HCT116 (cell line): Measurements from ENCODE around the gene BPTF. TPM values are rescaled to one million over a fixed set of nuclear protein-coding genes. Genes with fewer than 3 reads are reported as not detected.

Source experiments
- ATAC-seq: fragments of 200-7000 bp; cut with Tn5 transposase; 2 replicates; pipeline ENCODE4 v1.9.1; 2020; ENCODE audit warnings: mild to moderate bottlenecking, moderate library complexity
- BruUV-seq: library from RNA; stranded (reverse); fragments of 400-500 nt; replicated peaks from 2 replicates; lab custom pipeline; 2021; lab: Mats Ljungman, UMichigan
- CTCF ChIA-PET: fragments of 300-600 bp; sonication (Branson Sonifier 250); formaldehyde crosslinking; loops from one replicate; lab custom pipeline; 2021; ENCODE audit warnings: antibody characterized with exemption; lab: Charles Lee
- POLR2A ChIA-PET: fragments of 300-600, 350-600 bp; sonication (Branson Sonifier 250); formaldehyde crosslinking; loops from one replicate; lab custom pipeline; 2021; ENCODE audit warnings: antibody characterized with exemption; lab: Charles Lee
- RAD21 ChIA-PET, 2 experiments: fragments of 300-600 bp; sonication (Branson Sonifier 250); formaldehyde crosslinking; loops; one replicate each; lab custom pipeline; 2023; ENCODE audit warnings: low total read pairs in 2 of 2; ENCODE audit not compliant: uncharacterized antibody in 2 of 2, unreplicated experiment in 2 of 2, low non-redundant PET in 1 of 2; lab: Charles Lee
- DNase-seq: peaks from one replicate; pipeline ENCODE4 v3.0.0-alpha.2; 2010; ENCODE audit warnings: low read depth, low spot score
- H2AFZ ChIP-seq: fragments of 200-600 bp; shearing (Covaris generic), sonication (generic); 2 replicates; pipeline ENCODE4 v1.6.1; 2017; ENCODE audit warnings: low read depth, mixed run types, mixed read lengths, antibody characterized with exemption, low read length; ENCODE audit not compliant: poor library complexity, severe bottlenecking
- H3K27ac ChIP-seq: 2 replicates; pipeline ENCODE4 v1.5.1; 2012; ENCODE audit warnings: low read depth, low read length
- H3K27me3 ChIP-seq: fragments of 200-600 bp; sonication (generic); 2 replicates; pipeline ENCODE4 v1.6.1; 2016; ENCODE audit warnings: mixed run types, low read length, mixed read lengths; ENCODE audit not compliant: insufficient read depth
- H3K36me3 ChIP-seq, 2 experiments: fragments of 200-500 bp in 1 of 2; fragments of 200-600 bp in 1 of 2; sonication (Bioruptor generic) in 1 of 2; sonication (generic) in 1 of 2; 2 replicates each; pipeline versions ENCODE4 v1.5.1 to v1.6.1; 2014 to 2016; ENCODE audit warnings: low read length in 2 of 2, inconsistent platforms in 1 of 2, mixed read lengths in 1 of 2, mixed run types in 1 of 2; ENCODE audit not compliant: insufficient read depth in 2 of 2, control insufficient read depth in 1 of 2
- H3K4me1 ChIP-seq, 2 experiments: fragments of 200-600 bp in 1 of 2; sonication (generic) in 1 of 2; 2 replicates each; pipeline versions ENCODE4 v1.5.1 to v1.6.1; 2012 to 2017; ENCODE audit warnings: low read length in 2 of 2, inconsistent platforms in 1 of 2, mild to moderate bottlenecking in 1 of 2, mixed read lengths in 1 of 2, mixed run types in 1 of 2, moderate library complexity in 1 of 2; ENCODE audit not compliant: insufficient read depth in 2 of 2, control insufficient read depth in 1 of 2
- H3K4me2 ChIP-seq: fragments of 200-600 bp; sonication (generic); 2 replicates; pipeline ENCODE4 v1.6.1; 2017; ENCODE audit warnings: mixed run types, low read length, mixed read lengths
- H3K4me3 ChIP-seq, 2 experiments: fragments of 200-600 bp in 1 of 2; sonication (generic) in 1 of 2; replicated peaks in 1 of 2; 2 replicates each; pipeline ENCODE4 v1.5.1; 2011 to 2016; ENCODE audit warnings: low read length in 2 of 2, control low read depth in 1 of 2, low read depth in 1 of 2, mild to moderate bottlenecking in 1 of 2, mixed read lengths in 1 of 2, mixed run types in 1 of 2
- H3K79me2 ChIP-seq: fragments of 200-600 bp; sonication (generic); 2 replicates; pipeline ENCODE4 v1.6.1; 2017; ENCODE audit warnings: mild to moderate bottlenecking, mixed run types, low read length, moderate library complexity, mixed read lengths; ENCODE audit not compliant: insufficient read depth
- H3K9ac ChIP-seq: fragments of 200-600 bp; sonication (generic); 2 replicates; pipeline ENCODE4 v1.6.1; 2016; ENCODE audit warnings: low read length, mixed read lengths
- H3K9me2 ChIP-seq: fragments of 200-600 bp; sonication (generic), shearing (Covaris generic); 2 replicates; pipeline ENCODE4 v1.6.1; 2017; ENCODE audit warnings: mixed run types, mild to moderate bottlenecking, moderate library complexity; ENCODE audit not compliant: insufficient read depth
- H3K9me3 ChIP-seq, 2 experiments: fragments of 200-500 bp in 1 of 2; fragments of 200-600 bp in 1 of 2; sonication (Bioruptor generic) in 1 of 2; sonication (generic) in 1 of 2; 2 replicates each; pipeline ENCODE4 v1.6.1; 2014 to 2017; ENCODE audit warnings: low read length in 2 of 2, mixed read lengths in 2 of 2, inconsistent platforms in 1 of 2, low read depth in 1 of 2, mild to moderate bottlenecking in 1 of 2, mixed run types in 1 of 2, moderate library complexity in 1 of 2; ENCODE audit not compliant: control insufficient read depth in 1 of 2, insufficient read depth in 1 of 2
- H4K20me1 ChIP-seq: fragments of 200-600 bp; sonication (generic), shearing (Covaris generic); 2 replicates; pipeline ENCODE4 v1.6.1; 2017; ENCODE audit warnings: mixed run types, mild to moderate bottlenecking, moderate library complexity; ENCODE audit not compliant: insufficient read depth
- CBX3 ChIP-seq: IDR thresholded peaks from 2 replicates; pipeline ENCODE4 v1.6.1; 2012; ENCODE audit warnings: low read depth
- ELF1 ChIP-seq: IDR thresholded peaks from 2 replicates; pipeline ENCODE4 v1.6.1; 2012; ENCODE audit warnings: low read depth, borderline replicate concordance
- FOSL1 ChIP-seq: IDR thresholded peaks from 2 replicates; pipeline ENCODE4 v1.6.1; 2012; ENCODE audit warnings: low read depth
- JUND ChIP-seq: IDR thresholded peaks from 2 replicates; pipeline ENCODE4 v1.6.1; 2012
- RAD21 ChIP-seq: IDR thresholded peaks from 2 replicates; pipeline ENCODE4 v1.6.1; 2012; ENCODE audit warnings: low read depth, mild to moderate bottlenecking
- SIN3A ChIP-seq: IDR thresholded peaks from 2 replicates; pipeline ENCODE4 v1.6.1; 2012; ENCODE audit warnings: low read depth
- TCF7L2 ChIP-seq: IDR thresholded peaks from 2 replicates; pipeline ENCODE4 v1.7.0; 2011; ENCODE audit warnings: borderline replicate concordance, inconsistent platforms; ENCODE audit not compliant: insufficient read depth, insufficient read length; ENCODE audit errors: extremely low read depth
- ZFX ChIP-seq: fragments of 450-650 bp; IDR thresholded peaks from 2 replicates; pipeline ENCODE4 v1.6.1; 2017
- intact Hi-C: fragments of 100-400 bp; cut with micrococcal nuclease; formaldehyde crosslinking; loops from 2 replicates; pipeline ENCODE4 v1.10.0; 2022
- total RNA-seq: library from RNA; stranded (reverse); gene quantifications from one replicate; pipeline ENCODE4 v1.2.1, GENCODE V29; 2021; ENCODE audit not compliant: unreplicated experiment
- TF ChIP-seq, protein P1 (sequence below): IDR thresholded peaks from 2 replicates; pipeline ENCODE4 v1.6.1; 2012; ENCODE audit warnings: low read depth
- TF ChIP-seq, protein P2 (sequence below): IDR thresholded peaks from 2 replicates; pipeline ENCODE4 v1.6.1; 2012
- TF ChIP-seq, protein P3 (sequence below), 3 experiments: fragments of 200-600 bp in 1 of 3; sonication (generic) in 1 of 3; IDR thresholded peaks in 2 of 3; conservative IDR thresholded peaks in 1 of 3; 2 replicates each; pipeline ENCODE4 v1.5.1; 2012 to 2017; ENCODE audit warnings: low read depth in 2 of 3, low read length in 2 of 3, antibody characterized with exemption in 1 of 3, borderline replicate concordance in 1 of 3, control low read depth in 1 of 3, mild to moderate bottlenecking in 1 of 3, mixed read lengths in 1 of 3, mixed run types in 1 of 3, moderate library complexity in 1 of 3; ENCODE audit not compliant: insufficient read depth in 1 of 3

The BPTF gene
- total RNA-seq, 1 experiment from 2014 or later: 114 TPM

DNA sequence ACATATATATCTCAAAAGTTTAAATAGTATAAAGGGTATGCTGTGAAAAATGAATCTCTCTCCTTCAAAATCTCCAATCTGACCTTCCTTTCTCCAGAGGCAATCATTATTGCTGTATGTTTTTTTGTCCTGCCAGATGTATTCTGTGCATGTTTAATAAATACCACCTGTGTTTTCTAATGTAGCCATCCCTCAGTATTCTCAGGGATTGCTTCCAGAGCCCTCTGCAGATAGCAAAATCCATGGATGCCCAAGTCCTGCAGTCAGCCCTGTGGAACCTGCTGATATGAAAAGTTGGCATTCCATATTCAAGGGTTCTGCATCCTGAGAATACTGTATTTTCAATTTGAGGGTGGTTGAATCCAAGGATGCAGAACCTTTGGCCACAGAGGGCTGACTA lies 42.9 kb downstream of the BPTF start:
- H3K4me1 ChIP-seq: no peaks in the 10 kb centered on the region
- no peak overlapping the region for H2AFZ ChIP-seq
- BruUV-seq: no TSS peak
- no peak overlapping the region for H3K9ac ChIP-seq
- peaks cover 14% of the 10 kb centered on the region; the same call in 1 of the 2 replicates for H4K20me1 ChIP-seq
- peaks cover 80% of the 10 kb centered on the region for H3K79me2 ChIP-seq
- H3K4me3 ChIP-seq: no peak overlapping the region
- ChIA-PET RAD21 (no interaction called here), POLR2A (no interaction called here), CTCF (no interaction called here)
- H3K27me3 ChIP-seq: no peaks in the 10 kb centered on the region
- H3K9me2 ChIP-seq: no peaks in the 10 kb centered on the region
- no peak overlapping the region for H3K27ac ChIP-seq
- DNase-seq: no peak
- intact Hi-C loops: no loop called here
- ATAC-seq: no peak
- no peak overlapping the region for H3K4me2 ChIP-seq
- TF ChIP-seq, protein P1, sequence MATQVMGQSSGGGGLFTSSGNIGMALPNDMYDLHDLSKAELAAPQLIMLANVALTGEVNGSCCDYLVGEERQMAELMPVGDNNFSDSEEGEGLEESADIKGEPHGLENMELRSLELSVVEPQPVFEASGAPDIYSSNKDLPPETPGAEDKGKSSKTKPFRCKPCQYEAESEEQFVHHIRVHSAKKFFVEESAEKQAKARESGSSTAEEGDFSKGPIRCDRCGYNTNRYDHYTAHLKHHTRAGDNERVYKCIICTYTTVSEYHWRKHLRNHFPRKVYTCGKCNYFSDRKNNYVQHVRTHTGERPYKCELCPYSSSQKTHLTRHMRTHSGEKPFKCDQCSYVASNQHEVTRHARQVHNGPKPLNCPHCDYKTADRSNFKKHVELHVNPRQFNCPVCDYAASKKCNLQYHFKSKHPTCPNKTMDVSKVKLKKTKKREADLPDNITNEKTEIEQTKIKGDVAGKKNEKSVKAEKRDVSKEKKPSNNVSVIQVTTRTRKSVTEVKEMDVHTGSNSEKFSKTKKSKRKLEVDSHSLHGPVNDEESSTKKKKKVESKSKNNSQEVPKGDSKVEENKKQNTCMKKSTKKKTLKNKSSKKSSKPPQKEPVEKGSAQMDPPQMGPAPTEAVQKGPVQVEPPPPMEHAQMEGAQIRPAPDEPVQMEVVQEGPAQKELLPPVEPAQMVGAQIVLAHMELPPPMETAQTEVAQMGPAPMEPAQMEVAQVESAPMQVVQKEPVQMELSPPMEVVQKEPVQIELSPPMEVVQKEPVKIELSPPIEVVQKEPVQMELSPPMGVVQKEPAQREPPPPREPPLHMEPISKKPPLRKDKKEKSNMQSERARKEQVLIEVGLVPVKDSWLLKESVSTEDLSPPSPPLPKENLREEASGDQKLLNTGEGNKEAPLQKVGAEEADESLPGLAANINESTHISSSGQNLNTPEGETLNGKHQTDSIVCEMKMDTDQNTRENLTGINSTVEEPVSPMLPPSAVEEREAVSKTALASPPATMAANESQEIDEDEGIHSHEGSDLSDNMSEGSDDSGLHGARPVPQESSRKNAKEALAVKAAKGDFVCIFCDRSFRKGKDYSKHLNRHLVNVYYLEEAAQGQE: no peak
- TF ChIP-seq, protein P2, sequence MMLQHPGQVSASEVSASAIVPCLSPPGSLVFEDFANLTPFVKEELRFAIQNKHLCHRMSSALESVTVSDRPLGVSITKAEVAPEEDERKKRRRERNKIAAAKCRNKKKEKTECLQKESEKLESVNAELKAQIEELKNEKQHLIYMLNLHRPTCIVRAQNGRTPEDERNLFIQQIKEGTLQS: no peak
- TF ChIP-seq JUND: no peak
- TF ChIP-seq SIN3A: no peak
- TF ChIP-seq CBX3: no peak
- no peak for TF ChIP-seq RAD21
- TF ChIP-seq FOSL1: no peak
- TF ChIP-seq TCF7L2: no peak
- TF ChIP-seq ELF1: no peak
- no peak for TF ChIP-seq ZFX
- TF ChIP-seq, protein P3, sequence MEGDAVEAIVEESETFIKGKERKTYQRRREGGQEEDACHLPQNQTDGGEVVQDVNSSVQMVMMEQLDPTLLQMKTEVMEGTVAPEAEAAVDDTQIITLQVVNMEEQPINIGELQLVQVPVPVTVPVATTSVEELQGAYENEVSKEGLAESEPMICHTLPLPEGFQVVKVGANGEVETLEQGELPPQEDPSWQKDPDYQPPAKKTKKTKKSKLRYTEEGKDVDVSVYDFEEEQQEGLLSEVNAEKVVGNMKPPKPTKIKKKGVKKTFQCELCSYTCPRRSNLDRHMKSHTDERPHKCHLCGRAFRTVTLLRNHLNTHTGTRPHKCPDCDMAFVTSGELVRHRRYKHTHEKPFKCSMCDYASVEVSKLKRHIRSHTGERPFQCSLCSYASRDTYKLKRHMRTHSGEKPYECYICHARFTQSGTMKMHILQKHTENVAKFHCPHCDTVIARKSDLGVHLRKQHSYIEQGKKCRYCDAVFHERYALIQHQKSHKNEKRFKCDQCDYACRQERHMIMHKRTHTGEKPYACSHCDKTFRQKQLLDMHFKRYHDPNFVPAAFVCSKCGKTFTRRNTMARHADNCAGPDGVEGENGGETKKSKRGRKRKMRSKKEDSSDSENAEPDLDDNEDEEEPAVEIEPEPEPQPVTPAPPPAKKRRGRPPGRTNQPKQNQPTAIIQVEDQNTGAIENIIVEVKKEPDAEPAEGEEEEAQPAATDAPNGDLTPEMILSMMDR (IDR thresholded peaks at IDR 0.05 in 2 of 3, conservative IDR thresholded peaks at IDR 0.05 in 1 of 3; ENCODE audit: borderline replicate concordance in 1 of 3, insufficient read depth in 1 of 3, low read depth in 2 of 3, low read length in 2 of 3): no peak
- peaks cover 2 to 6% of the 10 kb centered on the region in 2 experiments; a peak in 2 of 4 replicates for H3K36me3 ChIP-seq
- no peaks in the 10 kb centered on the region for H3K9me3 ChIP-seq
